AG10803 (cell line): ENCODE results near the gene ORC1.

Experiments
- DNase-seq: peaks from one replicate; pipeline ENCODE4 v3.0.0; 2010; ENCODE audit warnings: low read depth
- H3K4me3 ChIP-seq: 2 replicates; pipeline ENCODE4 v1.5.1; 2011; ENCODE audit warnings: mild to moderate bottlenecking, low read length, control low read depth
- TF ChIP-seq, protein P1 (sequence below): conservative IDR thresholded peaks from 2 replicates; pipeline ENCODE4 v1.5.1; 2011; ENCODE audit warnings: mild to moderate bottlenecking, low read length, control low read depth, inconsistent platforms

ORC1 gene

DNA sequence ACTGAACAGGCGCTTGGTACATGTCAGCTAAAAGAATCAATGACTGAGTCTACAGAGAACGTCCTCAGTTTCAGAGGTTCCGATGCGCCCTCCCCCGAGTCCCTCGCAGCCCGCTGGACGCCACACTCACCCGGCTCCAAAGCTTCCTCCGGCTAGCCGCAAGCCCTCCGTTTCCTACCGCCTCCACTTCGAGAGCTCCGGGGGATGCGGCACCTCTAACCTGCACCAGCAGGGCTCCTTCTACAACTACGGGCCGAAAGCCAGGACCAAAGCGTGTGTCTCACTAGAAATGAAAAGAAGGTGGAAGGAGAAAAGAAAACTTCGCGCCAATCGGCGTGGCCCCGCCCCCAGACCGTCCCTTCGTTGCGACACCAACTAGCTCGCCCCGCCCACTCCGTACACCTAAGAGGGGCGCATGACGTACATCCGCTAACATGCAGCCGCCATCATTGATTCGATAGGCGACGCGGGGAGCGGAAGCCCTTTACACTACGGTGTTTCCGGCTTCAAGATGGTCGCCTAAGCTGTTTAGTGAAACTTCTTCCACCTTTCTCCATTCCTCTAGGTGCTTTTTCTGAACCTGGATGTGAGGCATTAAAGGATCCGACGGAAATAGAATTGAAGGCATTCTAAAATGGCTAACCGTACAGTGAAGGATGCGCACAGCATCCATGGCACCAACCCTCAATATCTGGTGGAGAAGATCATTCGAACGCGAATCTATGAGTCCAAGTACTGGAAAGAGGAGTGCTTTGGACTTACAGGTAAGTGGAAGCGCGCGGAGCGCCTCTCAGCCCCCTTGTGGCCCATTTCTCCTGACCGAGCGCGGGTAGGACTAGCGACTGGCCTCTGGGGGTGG is at the start of gene ORC1, which contains the start of gene PRPF38A:
Gene ORC1, minus strand, starts transcription at position 308 of the 859 bp plus-strand sequence. CDS start 2,200 bp downstream, outside the sequence.
Gene PRPF38A, plus strand, starts transcription at position 487 of the 859 bp plus-strand sequence. Its CDS starts 148 bp downstream, at position 635.
- DNase-seq: peak; percentile 95
- H3K4me3 ChIP-seq: peak within 1 kb of the TSS; percentile 86
- TF ChIP-seq, protein P1, sequence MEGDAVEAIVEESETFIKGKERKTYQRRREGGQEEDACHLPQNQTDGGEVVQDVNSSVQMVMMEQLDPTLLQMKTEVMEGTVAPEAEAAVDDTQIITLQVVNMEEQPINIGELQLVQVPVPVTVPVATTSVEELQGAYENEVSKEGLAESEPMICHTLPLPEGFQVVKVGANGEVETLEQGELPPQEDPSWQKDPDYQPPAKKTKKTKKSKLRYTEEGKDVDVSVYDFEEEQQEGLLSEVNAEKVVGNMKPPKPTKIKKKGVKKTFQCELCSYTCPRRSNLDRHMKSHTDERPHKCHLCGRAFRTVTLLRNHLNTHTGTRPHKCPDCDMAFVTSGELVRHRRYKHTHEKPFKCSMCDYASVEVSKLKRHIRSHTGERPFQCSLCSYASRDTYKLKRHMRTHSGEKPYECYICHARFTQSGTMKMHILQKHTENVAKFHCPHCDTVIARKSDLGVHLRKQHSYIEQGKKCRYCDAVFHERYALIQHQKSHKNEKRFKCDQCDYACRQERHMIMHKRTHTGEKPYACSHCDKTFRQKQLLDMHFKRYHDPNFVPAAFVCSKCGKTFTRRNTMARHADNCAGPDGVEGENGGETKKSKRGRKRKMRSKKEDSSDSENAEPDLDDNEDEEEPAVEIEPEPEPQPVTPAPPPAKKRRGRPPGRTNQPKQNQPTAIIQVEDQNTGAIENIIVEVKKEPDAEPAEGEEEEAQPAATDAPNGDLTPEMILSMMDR: peak; percentile 65

DNA sequence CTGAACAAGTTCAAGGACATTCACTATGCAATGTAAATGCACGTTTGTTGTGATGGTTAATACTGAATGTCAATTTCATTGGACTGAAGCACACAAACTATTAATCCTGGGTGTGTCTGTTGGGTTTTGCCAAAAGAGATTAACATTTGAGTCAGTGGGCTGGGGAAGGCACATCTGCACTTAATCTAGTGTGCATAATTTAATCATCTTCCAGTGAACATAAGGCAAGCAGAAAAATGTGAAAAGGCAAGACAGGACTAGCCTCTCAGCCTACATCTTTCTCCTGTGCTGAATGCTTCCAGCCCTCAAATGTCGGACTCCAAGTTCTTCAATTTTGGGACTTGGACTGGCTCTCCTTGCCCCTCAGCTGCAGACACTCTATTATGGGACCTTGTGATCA is 40.2 kb upstream of the ORC1 start:
- TF ChIP-seq, protein P1: no peak
- no peak for DNase-seq
- H3K4me3 ChIP-seq: no peak overlapping the region

DNA sequence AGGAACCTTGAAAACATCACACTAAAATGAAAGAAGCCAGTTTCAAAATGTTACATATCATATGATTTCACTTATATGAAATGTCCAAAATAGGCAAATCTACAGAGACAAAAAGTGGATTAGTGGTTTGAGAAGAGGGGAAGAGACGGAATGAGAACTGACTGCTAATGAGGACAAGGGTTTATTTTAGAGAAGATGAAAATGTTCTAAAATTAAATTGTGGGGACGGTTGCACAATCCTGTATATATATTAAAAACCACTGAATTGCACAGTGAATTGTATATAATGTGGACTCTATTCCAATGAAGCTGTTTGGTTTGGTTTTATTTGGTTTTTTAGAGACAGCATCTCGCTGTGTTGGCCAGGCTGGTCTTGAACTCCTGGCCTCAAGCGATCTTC is 35.8 kb upstream of the ORC1 start:
- no peak overlapping the region for H3K4me3 ChIP-seq
- TF ChIP-seq, protein P1: no peak
- DNase-seq: no peak

GRCh38 chr1:52436817-52437216 is 32.6 kb upstream of the ORC1 start:
- no peak for DNase-seq
- no peak overlapping the region for H3K4me3 ChIP-seq

GRCh38 chr1:52435650-52436049 is 31.4 kb upstream of the ORC1 start:
- no peak overlapping the region for H3K4me3 ChIP-seq
- no peak for DNase-seq
- TF ChIP-seq, protein P1: no peak

More at GRCh38 chr1:52436817-52437216, 32.6 kb upstream of the ORC1 start:
- TF ChIP-seq, protein P1: no peak

- no peak for DNase-seq
- H3K4me3 ChIP-seq: no peak overlapping the region
- TF ChIP-seq, protein P1: no peak
Measured at GRCh38 chr1:52435211-52435610, 31.0 kb upstream of the ORC1 start.

- no peak for DNase-seq
Measured at GRCh38 chr1:52432807-52433206, 28.6 kb upstream of the ORC1 start.

More at GRCh38 chr1:52432807-52433206, 28.6 kb upstream of the ORC1 start:
- no peak overlapping the region for H3K4me3 ChIP-seq
- TF ChIP-seq, protein P1: no peak
